GM12878 (cell line): ENCODE results near the gene MARCHF9. TPM values are rescaled to one million over a fixed set of nuclear protein-coding genes. Genes with fewer than 3 reads are reported as not detected.

Experiments used
- ATAC-seq: fragments of 200-7000 bp; cut with Tn5 transposase; 3 replicates; pipeline ENCODE4 v1.9.1; 2020; ENCODE audit warnings: mild to moderate bottlenecking, moderate library complexity
- BruUV-seq: library from RNA; stranded (reverse); fragments of 400-500 nt; replicated peaks from 2 replicates; lab custom pipeline; 2021; lab: Mats Ljungman, UMichigan
- CTCF ChIA-PET: fragments of 300-600 bp; sonication (Branson Sonifier 250); formaldehyde crosslinking; extraction: SDS; loops from one replicate; lab custom pipeline; 2021; ENCODE audit warnings: inconsistent platforms; lab: Yijun Ruan, JAX
- POLR2A ChIA-PET: fragments of 350-600 bp; formaldehyde crosslinking; extraction: SDS; loops from one replicate; lab custom pipeline; 2021; ENCODE audit warnings: inconsistent platforms; lab: Charles Lee
- RAD21 ChIA-PET: fragments of 300-600 bp; sonication (Branson Sonifier 250); formaldehyde crosslinking; loops from one replicate; lab custom pipeline; 2023; ENCODE audit warnings: antibody characterized with exemption; ENCODE audit not compliant: unreplicated experiment; lab: Charles Lee
- SMC1A ChIA-PET: fragments of 300-600 bp; sonication (Branson Sonifier 250); formaldehyde crosslinking; loops from one replicate; lab custom pipeline; 2023; ENCODE audit not compliant: unreplicated experiment, uncharacterized antibody; lab: Charles Lee
- DNase-seq: peaks from one replicate; pipeline ENCODE4 v3.0.0-alpha.2; 2011; ENCODE audit warnings: low read depth, low spot score
- FAIRE-seq: peaks from 3 replicates; lab custom pipeline; 2011; peaks lifted over from hg19 to GRCh38; lab: Jason Lieb, UNC
- H2AFZ ChIP-seq: 2 replicates; pipeline ENCODE4 v1.6.0; 2011; ENCODE audit warnings: low read depth, low read length, control low read depth; ENCODE audit not compliant: control insufficient read depth
- H3K27ac ChIP-seq: 2 replicates; pipeline ENCODE4 v1.5.1; 2011; ENCODE audit warnings: control low read depth; ENCODE audit not compliant: control insufficient read depth, insufficient read depth
- H3K27me3 ChIP-seq, 2 experiments: replicated peaks in 1 of 2; 2 replicates each; pipeline versions ENCODE4 v1.6.0 to v1.6.1; 2011; ENCODE audit warnings: low read length in 1 of 2; ENCODE audit not compliant: control insufficient read depth in 2 of 2, insufficient read depth in 2 of 2
- H3K36me3 ChIP-seq, 2 experiments: 2 replicates each; pipeline ENCODE4 v1.5.1; 2011; ENCODE audit warnings: low read length in 1 of 2; ENCODE audit not compliant: control insufficient read depth in 2 of 2, insufficient read depth in 2 of 2
- H3K4me1 ChIP-seq: 2 replicates; pipeline ENCODE4 v1.6.1; 2011; ENCODE audit warnings: mild to moderate bottlenecking, low read length, moderate library complexity, mixed read lengths; ENCODE audit not compliant: control insufficient read depth, insufficient read depth
- H3K4me2 ChIP-seq: 2 replicates; pipeline ENCODE4 v1.6.0; 2011; ENCODE audit warnings: control low read depth; ENCODE audit not compliant: control insufficient read depth, insufficient read depth
- H3K4me3 ChIP-seq: fragments of 200-600 bp; sonication (generic); 2 replicates; pipeline ENCODE4 v1.5.1; 2016
- H3K79me2 ChIP-seq: 2 replicates; pipeline ENCODE4 v1.6.0; 2011; ENCODE audit warnings: low read length; ENCODE audit not compliant: control insufficient read depth, insufficient read depth
- H3K9ac ChIP-seq: 2 replicates; pipeline ENCODE4 v1.8.0; 2011; ENCODE audit warnings: low read length, control low read depth, mixed read lengths; ENCODE audit not compliant: control insufficient read depth, insufficient read depth
- H3K9me3 ChIP-seq: replicated peaks from 3 replicates; pipeline ENCODE4 v1.5.1; 2011; ENCODE audit warnings: mild to moderate bottlenecking, low read length; ENCODE audit not compliant: control insufficient read depth, insufficient read depth
- H4K20me1 ChIP-seq: 2 replicates; pipeline ENCODE4 v1.6.0; 2011; ENCODE audit not compliant: control insufficient read depth, insufficient read depth
- BCL11A ChIP-seq: IDR thresholded peaks from 2 replicates; pipeline ENCODE4 v1.6.1; 2011; ENCODE audit warnings: low read depth, low read length
- BCLAF1 ChIP-seq: fragments of 450-650 bp; IDR thresholded peaks from 2 replicates; pipeline ENCODE4 v1.6.1; 2017; ENCODE audit warnings: antibody characterized with exemption, mild to moderate bottlenecking, moderate library complexity
- E2F8 ChIP-seq: fragments of 450-650 bp; IDR thresholded peaks from 2 replicates; pipeline ENCODE4 v1.6.1; 2018; ENCODE audit warnings: mild to moderate bottlenecking, low read depth, moderate library complexity; ENCODE audit not compliant: partially characterized antibody
- FOXM1 ChIP-seq: IDR thresholded peaks from 2 replicates; pipeline ENCODE4 v1.6.1; 2012; ENCODE audit warnings: low read depth, mild to moderate bottlenecking, inconsistent platforms, low read length, moderate library complexity
- GATAD2B ChIP-seq: fragments of 450-650 bp; conservative IDR thresholded peaks from 2 replicates; pipeline ENCODE4 v1.6.1; 2017; ENCODE audit warnings: low read depth, mild to moderate bottlenecking, moderate library complexity
- JUND ChIP-seq: IDR thresholded peaks from 2 replicates; pipeline ENCODE4 v1.6.1; 2012; ENCODE audit warnings: low read depth, mild to moderate bottlenecking, low read length, improper control_type of control experiment, moderate library complexity
- KAT2A ChIP-seq: conservative IDR thresholded peaks from 2 replicates; pipeline ENCODE4 v1.6.1; 2011; ENCODE audit warnings: low read depth, low read length; ENCODE audit not compliant: control insufficient read depth
- PKNOX1 ChIP-seq: fragments of 450-650 bp; IDR thresholded peaks from 2 replicates; pipeline ENCODE4 v1.6.1; 2016; ENCODE audit warnings: mild to moderate bottlenecking
- RAD21 ChIP-seq: IDR thresholded peaks from 2 replicates; pipeline ENCODE4 v1.6.1; 2011; ENCODE audit warnings: mild to moderate bottlenecking, low read depth, low read length, moderate library complexity; ENCODE audit not compliant: insufficient read depth
- SP1 ChIP-seq: IDR thresholded peaks from one replicate; pipeline ENCODE4 v1.6.1; 2011; ENCODE audit warnings: low read depth, low read length
- SREBF1 ChIP-seq: IDR thresholded peaks from 2 replicates; pipeline ENCODE4 v1.6.1; 2012; ENCODE audit warnings: mild to moderate bottlenecking, low read length
- ZNF24 ChIP-seq: fragments of 450-650 bp; IDR thresholded peaks from 2 replicates; pipeline ENCODE4 v1.6.1; 2017; ENCODE audit warnings: antibody characterized with exemption, mild to moderate bottlenecking
- ZZZ3 ChIP-seq: IDR thresholded peaks from 2 replicates; pipeline ENCODE4 v1.6.1; 2011; ENCODE audit warnings: low read depth; ENCODE audit not compliant: control insufficient read depth, insufficient read length
- WGBS: methylation state at CpG from one replicate; pipeline ENCODE4 v1.1.6; 2016; ENCODE audit warnings: low lambda C conversion rate; ENCODE audit not compliant: insufficient replicate concordance, insufficient coverage; ENCODE audit errors: missing lambda C conversion rate; 5-methylcytosine and 5-hydroxymethylcytosine counted together
- in situ Hi-C: fragments of 300-500 bp; cut with MboI; formaldehyde crosslinking; loops from 9 replicates; pipeline ENCODE4 v1.14.3; 2018; ENCODE audit warnings: mixed read lengths
- intact Hi-C: fragments of 100-400 bp; cut with micrococcal nuclease; formaldehyde crosslinking; loops from one replicate; pipeline ENCODE4 v1.14.2; 2022; ENCODE audit not compliant: unreplicated experiment
- polyA plus RNA-seq, 11 experiments: library from polyadenylated mRNA; depleted of rRNA in 4 of 11; unstranded in 6 of 11; stranded (reverse) in 5 of 11; fragments of >200 nt; fragmentation: Nextera tagmentation in 4 of 11; fragmentation: Illumina TruSeq in 1 of 11; extraction: Ambion mirVana in 4 of 11; extraction: Trizol in 1 of 11; gene quantifications; 1 replicate in 1 of 11; 2 replicates in 10 of 11; pipeline versions ENCODE4 v1.2.1 to v1.2.3, GENCODE V29; 2011 to 2016; ENCODE audit warnings: inconsistent platforms in 2 of 11, missing spikeins in 2 of 11, low read depth in 1 of 11
- total RNA-seq, 4 experiments: library from RNA; depleted of rRNA in 3 of 4; stranded (reverse); fragments of >200 nt in 3 of 4; fragmentation: Illumina TruSeq in 1 of 4; extraction: Trizol in 1 of 4; gene quantifications; 2 replicates each; pipeline versions ENCODE4 v1.2.1 to v1.2.3, GENCODE V29; 2013 to 2021
- TF ChIP-seq, protein P1 (sequence below): fragments of 450-650 bp; IDR thresholded peaks from 2 replicates; pipeline ENCODE4 v1.6.1; 2017; ENCODE audit warnings: borderline replicate concordance

MARCHF9 gene
- total and polyA plus RNA-seq, 10 of the 15 experiments (the other 5 are each of a cell fraction or from before 2014, with no cell fraction given): 2.4 to 29.3 (median 13.0) TPM

DNA sequence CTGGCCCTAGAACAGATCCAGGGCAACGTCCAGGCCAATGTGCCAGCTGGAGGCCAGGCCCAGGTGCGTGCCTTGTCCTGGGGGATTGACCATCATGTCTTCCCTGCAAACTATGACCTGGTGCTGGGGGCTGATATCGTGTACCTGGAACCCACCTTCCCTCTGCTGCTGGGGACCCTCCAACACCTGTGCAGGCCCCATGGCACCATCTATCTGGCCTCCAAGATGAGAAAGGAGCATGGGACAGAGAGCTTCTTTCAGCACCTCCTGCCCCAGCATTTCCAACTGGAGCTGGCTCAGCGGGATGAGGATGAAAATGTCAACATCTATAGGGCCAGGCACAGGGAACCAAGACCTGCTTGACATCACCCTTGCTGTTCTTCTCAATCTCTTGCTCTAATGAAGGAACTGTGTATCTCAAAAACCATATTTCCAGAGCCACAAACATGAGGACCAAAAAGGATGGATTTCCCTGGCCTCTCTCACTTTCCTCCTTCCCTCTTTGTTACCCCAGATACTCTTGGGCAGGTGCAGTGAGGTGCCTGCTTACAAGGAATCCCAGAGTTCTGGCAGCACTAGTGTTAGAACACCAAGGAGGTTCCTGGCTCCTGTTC lies 25.5 kb downstream of the MARCHF9 start:
- no peak overlapping the region for H3K9ac ChIP-seq
- H3K79me2 ChIP-seq: peaks cover 15% of the 10 kb centered on the region
- ChIA-PET RAD21 (interaction anchor here (1.3 kb wide), 1 partner anchor 13 kb away, joined by 5 read pairs; the partner anchor contains the start of gene CYP27B1), SMC1A (interaction anchor here (0.8 to 1.8 kb wide), 2 partner anchors 21 to 123 kb away, joined by 3 to 5 read pairs; no protein-coding TSS in a partner anchor), CTCF (interaction anchor here (0.6 to 2.1 kb wide), 7 partner anchors 8 to 188 kb away, joined by 3 to 13 read pairs (median 4); partner anchors contain the start of genes EEF1AKMT3 and METTL1), POLR2A (no interaction called here)
- H4K20me1 ChIP-seq: no peaks in the 10 kb centered on the region
- WGBS: 49% methylated on average over 4 of the region's 4 CpGs
- BruUV-seq: no TSS peak
- TF ChIP-seq KAT2A (no peak), SP1 (no peak), JUND (no peak), PKNOX1 (no peak), BCL11A (no peak), FOXM1 (no peak), ZZZ3 (no peak), ZNF24 (no peak), GATAD2B (no peak), E2F8 (no peak), SREBF1 (no peak), BCLAF1 (no peak), RAD21 (no peak)
- TF ChIP-seq, protein P1, sequence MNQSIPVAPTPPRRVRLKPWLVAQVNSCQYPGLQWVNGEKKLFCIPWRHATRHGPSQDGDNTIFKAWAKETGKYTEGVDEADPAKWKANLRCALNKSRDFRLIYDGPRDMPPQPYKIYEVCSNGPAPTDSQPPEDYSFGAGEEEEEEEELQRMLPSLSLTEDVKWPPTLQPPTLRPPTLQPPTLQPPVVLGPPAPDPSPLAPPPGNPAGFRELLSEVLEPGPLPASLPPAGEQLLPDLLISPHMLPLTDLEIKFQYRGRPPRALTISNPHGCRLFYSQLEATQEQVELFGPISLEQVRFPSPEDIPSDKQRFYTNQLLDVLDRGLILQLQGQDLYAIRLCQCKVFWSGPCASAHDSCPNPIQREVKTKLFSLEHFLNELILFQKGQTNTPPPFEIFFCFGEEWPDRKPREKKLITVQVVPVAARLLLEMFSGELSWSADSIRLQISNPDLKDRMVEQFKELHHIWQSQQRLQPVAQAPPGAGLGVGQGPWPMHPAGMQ: no peak
- ATAC-seq: no peak
- H3K4me1 ChIP-seq: peaks cover 8% of the 10 kb centered on the region; the same call in 1 of the 2 replicates
- H3K4me3 ChIP-seq: no peak overlapping the region
- no peak overlapping the region for H2AFZ ChIP-seq
- in situ Hi-C loops: no loop called here
- intact Hi-C loops: no loop called here
- no peak for FAIRE-seq
- H3K36me3 ChIP-seq: no peaks in the 10 kb centered on the region
- H3K4me2 ChIP-seq: no peak overlapping the region
- no peaks in the 10 kb centered on the region for H3K27me3 ChIP-seq
- no peak for DNase-seq
- H3K9me3 ChIP-seq: no peaks in the 10 kb centered on the region
- H3K27ac ChIP-seq: no peak overlapping the region
